PFSK-1 (cell line): Measurements from ENCODE around the gene DPF3.

ENCODE experiments used
- FOXP2 ChIP-seq: optimal IDR thresholded peaks from 2 replicates; pipeline ENCODE3; 2011; ENCODE audit warnings: borderline replicate concordance, control low read depth, inconsistent platforms; ENCODE audit not compliant: insufficient read depth; ENCODE audit errors: extremely low read length, extremely low read depth
- POLR2AphosphoS5 ChIP-seq: IDR thresholded peaks from 2 replicates; pipeline ENCODE4 v1.6.1; 2012; ENCODE audit warnings: low read depth, mild to moderate bottlenecking, control low read depth, low read length, moderate library complexity
- SIN3A ChIP-seq: IDR thresholded peaks from 2 replicates; pipeline ENCODE4 v1.6.1; 2012; ENCODE audit warnings: mild to moderate bottlenecking, low read length, moderate library complexity, borderline replicate concordance; ENCODE audit not compliant: insufficient read depth
- TAF1 ChIP-seq: IDR thresholded peaks from 2 replicates; pipeline ENCODE4 v1.6.1; 2012; ENCODE audit warnings: low read length, control low read depth, borderline replicate concordance; ENCODE audit not compliant: insufficient read depth
- TF ChIP-seq, protein P1 (sequence below), 2 experiments: IDR thresholded peaks; 2 replicates each; pipeline versions ENCODE4 v1.6.1 to v1.8.0; 2011 to 2012; ENCODE audit warnings: low read depth in 2 of 2, low read length in 2 of 2, control low read depth in 1 of 2, inconsistent platforms in 1 of 2, mild to moderate bottlenecking in 1 of 2, moderate library complexity in 1 of 2; ENCODE audit not compliant: insufficient read depth in 1 of 2

Gene DPF3

DNA sequence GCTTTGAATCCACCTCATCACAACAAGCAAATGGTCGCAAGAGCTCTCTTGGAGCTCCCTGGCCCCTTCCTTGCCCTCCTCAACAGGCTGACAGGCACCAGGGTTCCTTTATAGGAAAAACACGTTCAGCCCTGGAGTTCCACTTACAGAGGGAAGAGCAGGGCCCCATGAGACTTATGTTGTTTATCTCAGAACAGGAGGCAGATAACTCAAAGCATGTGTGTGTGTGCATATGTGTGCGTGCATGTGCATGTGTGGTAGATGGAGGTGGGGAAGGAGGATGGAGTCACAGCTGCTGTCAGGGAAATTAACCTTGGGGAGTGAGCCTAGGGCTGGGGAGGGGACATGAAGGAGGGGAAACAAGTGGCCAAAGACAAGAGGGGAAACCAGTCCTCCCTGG, 138.1 kb downstream of the DPF3 start:
- TF ChIP-seq POLR2AphosphoS5 (no peak), FOXP2 (no peak), TAF1 (no peak), SIN3A (no peak)
- TF ChIP-seq, protein P1, sequence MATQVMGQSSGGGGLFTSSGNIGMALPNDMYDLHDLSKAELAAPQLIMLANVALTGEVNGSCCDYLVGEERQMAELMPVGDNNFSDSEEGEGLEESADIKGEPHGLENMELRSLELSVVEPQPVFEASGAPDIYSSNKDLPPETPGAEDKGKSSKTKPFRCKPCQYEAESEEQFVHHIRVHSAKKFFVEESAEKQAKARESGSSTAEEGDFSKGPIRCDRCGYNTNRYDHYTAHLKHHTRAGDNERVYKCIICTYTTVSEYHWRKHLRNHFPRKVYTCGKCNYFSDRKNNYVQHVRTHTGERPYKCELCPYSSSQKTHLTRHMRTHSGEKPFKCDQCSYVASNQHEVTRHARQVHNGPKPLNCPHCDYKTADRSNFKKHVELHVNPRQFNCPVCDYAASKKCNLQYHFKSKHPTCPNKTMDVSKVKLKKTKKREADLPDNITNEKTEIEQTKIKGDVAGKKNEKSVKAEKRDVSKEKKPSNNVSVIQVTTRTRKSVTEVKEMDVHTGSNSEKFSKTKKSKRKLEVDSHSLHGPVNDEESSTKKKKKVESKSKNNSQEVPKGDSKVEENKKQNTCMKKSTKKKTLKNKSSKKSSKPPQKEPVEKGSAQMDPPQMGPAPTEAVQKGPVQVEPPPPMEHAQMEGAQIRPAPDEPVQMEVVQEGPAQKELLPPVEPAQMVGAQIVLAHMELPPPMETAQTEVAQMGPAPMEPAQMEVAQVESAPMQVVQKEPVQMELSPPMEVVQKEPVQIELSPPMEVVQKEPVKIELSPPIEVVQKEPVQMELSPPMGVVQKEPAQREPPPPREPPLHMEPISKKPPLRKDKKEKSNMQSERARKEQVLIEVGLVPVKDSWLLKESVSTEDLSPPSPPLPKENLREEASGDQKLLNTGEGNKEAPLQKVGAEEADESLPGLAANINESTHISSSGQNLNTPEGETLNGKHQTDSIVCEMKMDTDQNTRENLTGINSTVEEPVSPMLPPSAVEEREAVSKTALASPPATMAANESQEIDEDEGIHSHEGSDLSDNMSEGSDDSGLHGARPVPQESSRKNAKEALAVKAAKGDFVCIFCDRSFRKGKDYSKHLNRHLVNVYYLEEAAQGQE (IDR thresholded peaks at IDR 0.05; ENCODE audit: insufficient read depth in 1 of 2, low read depth in 2 of 2, low read length in 2 of 2), result no peak

DNA sequence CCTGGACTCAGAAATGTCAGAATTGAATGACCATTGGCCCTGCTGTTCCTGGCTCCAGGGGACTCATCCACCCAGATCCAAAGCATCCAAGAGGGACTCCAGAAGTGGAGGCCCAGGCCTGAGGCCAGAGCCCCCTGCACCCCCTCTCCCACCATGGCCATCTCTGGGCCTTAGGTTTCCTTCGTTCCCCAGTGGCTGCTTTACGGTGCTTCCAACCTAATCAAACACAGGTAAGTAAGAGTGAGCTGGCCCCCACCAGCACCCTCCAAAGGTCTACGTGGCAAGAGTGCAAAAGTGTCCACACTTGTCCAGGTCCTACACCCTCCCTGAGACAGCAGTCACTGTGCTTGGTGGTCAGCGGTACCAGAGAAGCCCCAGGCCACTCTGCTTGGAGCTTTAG, 139.0 kb downstream of the DPF3 start:
- TF ChIP-seq SIN3A (no peak), POLR2AphosphoS5 (no peak), TAF1 (no peak), FOXP2 (no peak)
- TF ChIP-seq, protein P1 (IDR thresholded peaks at IDR 0.05; ENCODE audit: insufficient read depth in 1 of 2, low read depth in 2 of 2, low read length in 2 of 2), result no peak

DNA sequence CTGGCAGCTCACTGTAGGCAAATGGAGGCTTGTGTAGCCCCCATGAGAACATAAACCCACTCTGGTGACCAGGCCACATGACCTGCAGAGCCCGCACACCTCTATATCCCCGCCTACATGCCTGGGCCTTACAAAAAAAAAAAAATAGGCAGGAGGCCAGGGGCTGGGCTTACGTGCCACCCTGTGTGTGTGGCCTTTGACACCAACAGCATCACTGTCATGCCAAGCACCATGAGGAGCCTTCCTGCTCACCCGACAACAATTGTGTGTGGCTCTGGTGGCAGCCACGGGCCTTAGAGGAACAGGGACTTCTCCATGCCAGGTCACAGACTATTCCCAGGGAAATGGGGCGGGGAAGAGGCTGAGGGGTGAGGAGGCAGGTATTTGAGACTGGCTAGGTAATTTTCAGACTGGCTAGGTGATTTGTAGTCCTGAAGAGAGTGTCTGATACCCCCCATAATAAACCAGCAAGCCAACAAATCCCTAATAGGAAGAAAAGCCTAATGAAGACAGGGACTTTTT, 140.0 kb downstream of the DPF3 start:
- no peak for TF ChIP-seq SIN3A
- TF ChIP-seq POLR2AphosphoS5, result no peak
- TF ChIP-seq, protein P1 (IDR thresholded peaks at IDR 0.05; ENCODE audit: insufficient read depth in 1 of 2, low read depth in 2 of 2, low read length in 2 of 2), result no peak
- no peak for TF ChIP-seq FOXP2
- no peak for TF ChIP-seq TAF1

DNA sequence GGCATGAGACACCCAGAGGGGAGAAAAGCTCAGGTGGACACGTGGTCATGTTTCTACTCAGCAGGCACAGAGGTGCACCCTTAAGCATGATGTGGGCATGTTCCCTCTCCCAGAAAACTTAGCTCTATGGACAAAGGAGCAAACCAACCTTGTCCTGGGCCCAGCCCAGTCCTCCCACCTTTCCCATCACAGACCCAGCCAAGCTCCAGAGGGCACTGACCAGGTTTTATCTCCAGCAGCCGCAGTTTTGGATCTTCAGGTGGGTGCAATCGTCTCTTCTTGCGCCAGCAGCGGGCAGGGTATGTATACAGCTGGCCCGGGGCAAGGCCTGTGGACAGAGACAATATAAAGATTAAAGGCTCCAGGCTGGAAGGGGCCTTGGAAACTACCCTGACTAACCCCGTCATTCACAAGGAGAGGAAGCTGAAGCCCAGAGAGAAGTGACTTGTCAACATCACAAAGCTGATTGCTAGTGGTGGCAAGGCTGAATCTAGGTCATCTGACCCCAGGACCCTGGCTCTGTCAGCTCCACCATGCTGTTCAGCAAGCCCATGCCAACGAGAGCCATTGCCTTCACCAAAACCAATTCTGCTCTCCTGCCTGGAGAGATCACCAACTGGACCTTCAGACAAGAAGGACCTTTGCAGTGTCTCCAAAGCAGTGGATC, 140.7 kb downstream of the DPF3 start:
- TF ChIP-seq TAF1 (no peak), FOXP2 (no peak), POLR2AphosphoS5 (no peak), SIN3A (no peak)
- TF ChIP-seq, protein P1 (IDR thresholded peaks at IDR 0.05; ENCODE audit: insufficient read depth in 1 of 2, low read depth in 2 of 2, low read length in 2 of 2), result no peak

DNA sequence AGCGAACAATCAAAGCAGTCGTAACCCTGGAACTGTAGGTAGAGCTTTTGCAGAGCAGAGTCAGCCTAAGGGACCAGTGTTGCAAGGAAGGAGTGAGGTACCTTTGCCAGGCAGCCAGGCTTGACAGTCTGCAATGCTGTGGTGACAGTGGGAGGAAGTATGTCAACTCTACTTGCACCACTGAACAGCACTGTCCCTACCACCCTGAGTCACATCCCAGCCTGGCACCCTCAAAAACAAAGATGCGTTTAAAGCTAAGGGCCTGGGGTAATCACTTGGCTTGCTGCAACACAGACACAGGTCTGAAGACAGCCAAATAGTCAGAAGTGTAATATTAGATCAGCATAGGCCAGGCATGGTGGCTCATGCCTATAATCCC, 141.9 kb downstream of the DPF3 start:
- TF ChIP-seq POLR2AphosphoS5, result no peak
- no peak for TF ChIP-seq SIN3A
- TF ChIP-seq, protein P1 (IDR thresholded peaks at IDR 0.05; ENCODE audit: insufficient read depth in 1 of 2, low read depth in 2 of 2, low read length in 2 of 2), result no peak
